AG04450 (cell line): Measurements from ENCODE around the gene ZNF273. TPM values are rescaled to one million over a fixed set of nuclear protein-coding genes. Genes with fewer than 3 reads are reported as not detected.

ENCODE experiments used
- CTCF ChIA-PET: fragments of 300-600, 350-600 bp; formaldehyde crosslinking; extraction: SDS; loops from one replicate; lab custom pipeline; 2022; ENCODE audit warnings: antibody characterized with exemption, inconsistent platforms; lab: Charles Lee
- POLR2A ChIA-PET: fragments of 350-600 bp; formaldehyde crosslinking; extraction: SDS; loops from one replicate; lab custom pipeline; 2021; ENCODE audit warnings: antibody characterized with exemption, inconsistent platforms; lab: Yijun Ruan, JAX
- DNase-seq: peaks from one replicate; pipeline ENCODE4 v3.0.0-alpha.2; 2011; ENCODE audit warnings: low read depth, low spot score
- H3K27ac ChIP-seq: one replicate; pipeline ENCODE4 v1.5.1; 2012; ENCODE audit warnings: low read depth, low read length, control low read depth
- H3K27me3 ChIP-seq: one replicate; pipeline ENCODE4 v1.6.0; 2012; ENCODE audit warnings: low read length; ENCODE audit not compliant: control insufficient read depth, insufficient read depth
- H3K4me3 ChIP-seq: 2 replicates; pipeline ENCODE4 v1.5.1; 2011; ENCODE audit warnings: mild to moderate bottlenecking, low read depth, low read length, control low read depth
- H3K9me3 ChIP-seq: 2 replicates; pipeline ENCODE4 v1.5.1; 2012; ENCODE audit warnings: low read length; ENCODE audit not compliant: control insufficient read depth, insufficient read depth
- polyA plus RNA-seq: library from polyadenylated mRNA; depleted of rRNA; stranded (reverse); fragments of >200 nt; gene quantifications from 2 replicates; pipeline ENCODE4 v1.2.3, GENCODE V29; 2011
- TF ChIP-seq, protein P1 (sequence below): IDR thresholded peaks from 2 replicates; pipeline ENCODE4 v1.5.1; 2011; ENCODE audit warnings: low read depth, low read length, control low read depth, inconsistent platforms

The ZNF273 gene
- polyA plus RNA-seq, 1 experiment = 2.9 TPM

DNA sequence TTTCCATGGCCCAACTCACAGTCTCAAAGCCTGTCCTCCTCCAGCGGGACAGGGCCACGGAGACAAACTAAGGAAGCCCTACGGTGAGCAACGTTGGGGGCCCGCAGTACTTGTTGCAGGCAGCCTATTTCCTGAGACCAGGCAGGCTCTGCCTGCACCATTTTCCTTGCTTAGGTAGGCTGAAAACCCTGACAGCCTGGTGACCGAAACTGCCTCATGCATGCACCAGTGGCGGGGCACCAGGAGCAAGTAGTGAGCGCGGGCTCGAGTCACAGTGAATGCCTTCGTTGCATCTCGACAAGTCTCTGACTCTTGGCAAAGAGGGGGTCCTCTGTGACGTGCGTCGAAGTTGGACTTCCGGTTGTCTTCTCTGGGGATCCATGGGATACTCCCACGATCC is 23.3 kb upstream of the ZNF273 start:
- no peak overlapping the region for H3K27ac ChIP-seq
- no peaks in the 10 kb centered on the region for H3K27me3 ChIP-seq
- CTCF ChIA-PET = no interaction called here
- H3K9me3 ChIP-seq = peaks cover 85% of the 10 kb centered on the region
- no peak overlapping the region for H3K4me3 ChIP-seq
- TF ChIP-seq, protein P1, sequence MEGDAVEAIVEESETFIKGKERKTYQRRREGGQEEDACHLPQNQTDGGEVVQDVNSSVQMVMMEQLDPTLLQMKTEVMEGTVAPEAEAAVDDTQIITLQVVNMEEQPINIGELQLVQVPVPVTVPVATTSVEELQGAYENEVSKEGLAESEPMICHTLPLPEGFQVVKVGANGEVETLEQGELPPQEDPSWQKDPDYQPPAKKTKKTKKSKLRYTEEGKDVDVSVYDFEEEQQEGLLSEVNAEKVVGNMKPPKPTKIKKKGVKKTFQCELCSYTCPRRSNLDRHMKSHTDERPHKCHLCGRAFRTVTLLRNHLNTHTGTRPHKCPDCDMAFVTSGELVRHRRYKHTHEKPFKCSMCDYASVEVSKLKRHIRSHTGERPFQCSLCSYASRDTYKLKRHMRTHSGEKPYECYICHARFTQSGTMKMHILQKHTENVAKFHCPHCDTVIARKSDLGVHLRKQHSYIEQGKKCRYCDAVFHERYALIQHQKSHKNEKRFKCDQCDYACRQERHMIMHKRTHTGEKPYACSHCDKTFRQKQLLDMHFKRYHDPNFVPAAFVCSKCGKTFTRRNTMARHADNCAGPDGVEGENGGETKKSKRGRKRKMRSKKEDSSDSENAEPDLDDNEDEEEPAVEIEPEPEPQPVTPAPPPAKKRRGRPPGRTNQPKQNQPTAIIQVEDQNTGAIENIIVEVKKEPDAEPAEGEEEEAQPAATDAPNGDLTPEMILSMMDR = no peak
- POLR2A ChIA-PET = no interaction called here
- no peak for DNase-seq

DNA sequence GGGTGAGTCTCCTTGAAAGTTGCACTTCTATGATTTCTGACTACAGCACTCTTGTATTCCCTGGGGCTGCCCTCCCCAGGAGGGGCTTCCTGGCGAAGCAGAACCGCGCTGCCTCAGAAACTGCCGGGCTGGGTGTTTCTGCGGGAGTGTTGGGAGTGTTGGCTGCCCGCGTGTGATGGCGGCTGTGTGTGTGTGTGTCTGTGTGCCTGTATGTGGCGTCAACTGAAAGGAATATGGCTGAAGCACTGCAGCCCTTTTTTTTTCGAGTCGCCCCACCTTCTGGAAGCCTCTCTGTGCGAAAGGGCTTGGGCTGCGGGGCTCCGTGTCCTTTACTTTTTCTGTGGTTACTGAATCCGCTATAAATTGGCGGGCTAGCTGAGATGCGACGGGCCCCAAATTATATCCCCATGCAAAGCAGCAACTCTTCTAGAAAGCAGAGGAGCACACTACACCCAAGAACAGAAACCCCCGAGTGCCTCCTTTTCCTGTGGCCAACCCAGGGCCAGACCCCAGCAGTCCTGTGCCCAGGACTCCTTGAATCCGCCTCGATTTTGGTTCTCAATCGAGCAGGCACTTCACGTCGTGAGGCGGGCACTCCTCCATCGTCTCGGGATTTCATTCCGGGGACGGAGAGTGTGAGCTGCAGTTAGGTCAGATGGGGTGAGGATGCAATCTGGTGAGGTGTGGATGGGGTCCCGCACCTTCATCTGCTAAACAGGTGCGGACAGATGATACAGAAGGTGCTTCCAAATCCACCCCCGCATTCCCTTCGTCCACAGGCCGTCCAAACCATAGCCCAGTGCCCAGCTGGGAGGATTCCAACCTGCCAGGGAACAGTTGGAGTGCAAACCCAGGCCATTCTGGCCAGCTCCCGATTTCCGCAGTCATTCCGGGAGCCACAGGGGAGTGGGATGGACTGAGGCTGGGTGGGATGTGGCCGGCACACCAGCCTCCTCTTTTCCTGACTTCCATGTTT is 22.5 kb upstream of the ZNF273 start:
- H3K27me3 ChIP-seq = no peaks in the 10 kb centered on the region
- no peak for DNase-seq
- no peak overlapping the region for H3K27ac ChIP-seq
- CTCF ChIA-PET = no interaction called here
- POLR2A ChIA-PET = interaction anchor here (0.6 kb wide), 1 partner anchor 1735 kb away, joined by 7 read pairs; no protein-coding TSS in a partner anchor
- peaks cover 81% of the 10 kb centered on the region for H3K9me3 ChIP-seq
- no peak overlapping the region for H3K4me3 ChIP-seq
- TF ChIP-seq, protein P1 = no peak

DNA sequence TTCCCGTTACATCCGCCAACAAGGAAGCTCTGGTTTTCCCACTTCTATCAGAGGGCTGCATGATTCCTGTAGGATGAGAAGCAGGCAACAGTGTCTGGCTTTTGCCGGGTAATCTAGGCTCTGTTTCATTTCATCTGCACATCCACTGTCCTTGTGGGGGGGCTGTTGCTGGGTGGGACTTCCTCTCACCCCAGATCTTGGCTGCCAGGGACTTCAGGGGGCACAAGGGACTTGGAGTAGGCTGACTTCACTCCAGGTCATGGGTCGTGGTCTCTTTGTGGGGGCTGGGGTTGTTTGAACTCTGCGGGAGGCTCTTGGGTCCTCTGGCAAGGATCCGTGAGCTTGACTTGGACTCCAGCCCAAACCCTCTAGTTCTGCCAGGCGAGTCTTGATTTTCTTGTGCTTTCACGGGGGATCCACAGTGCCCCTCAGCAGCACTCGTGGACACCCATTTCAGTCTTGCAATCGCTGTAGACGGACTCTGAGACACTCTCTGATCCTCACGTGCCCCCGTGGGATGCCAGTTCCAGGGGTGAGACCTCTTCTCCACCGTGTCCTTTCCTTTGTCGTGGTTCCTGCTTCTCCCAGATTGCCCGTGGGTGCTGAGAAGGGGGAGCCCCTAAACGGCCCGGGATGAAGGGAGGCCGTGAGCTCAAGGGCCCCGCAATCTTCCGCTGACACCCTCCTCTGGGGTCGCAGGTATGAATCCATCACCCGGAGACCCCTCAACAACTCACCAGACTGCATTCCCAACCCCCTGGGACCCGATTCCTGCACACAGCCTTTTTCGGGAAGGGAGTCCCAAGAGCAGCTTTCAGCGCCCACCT is 21.4 kb upstream of the ZNF273 start:
- ChIA-PET POLR2A (no interaction called here), CTCF (no interaction called here)
- TF ChIP-seq, protein P1 = no peak
- H3K27me3 ChIP-seq = peaks cover 3% of the 10 kb centered on the region
- no peak for DNase-seq
- no peak overlapping the region for H3K4me3 ChIP-seq
- H3K27ac ChIP-seq = no peak overlapping the region
- peaks cover 75% of the 10 kb centered on the region for H3K9me3 ChIP-seq

DNA sequence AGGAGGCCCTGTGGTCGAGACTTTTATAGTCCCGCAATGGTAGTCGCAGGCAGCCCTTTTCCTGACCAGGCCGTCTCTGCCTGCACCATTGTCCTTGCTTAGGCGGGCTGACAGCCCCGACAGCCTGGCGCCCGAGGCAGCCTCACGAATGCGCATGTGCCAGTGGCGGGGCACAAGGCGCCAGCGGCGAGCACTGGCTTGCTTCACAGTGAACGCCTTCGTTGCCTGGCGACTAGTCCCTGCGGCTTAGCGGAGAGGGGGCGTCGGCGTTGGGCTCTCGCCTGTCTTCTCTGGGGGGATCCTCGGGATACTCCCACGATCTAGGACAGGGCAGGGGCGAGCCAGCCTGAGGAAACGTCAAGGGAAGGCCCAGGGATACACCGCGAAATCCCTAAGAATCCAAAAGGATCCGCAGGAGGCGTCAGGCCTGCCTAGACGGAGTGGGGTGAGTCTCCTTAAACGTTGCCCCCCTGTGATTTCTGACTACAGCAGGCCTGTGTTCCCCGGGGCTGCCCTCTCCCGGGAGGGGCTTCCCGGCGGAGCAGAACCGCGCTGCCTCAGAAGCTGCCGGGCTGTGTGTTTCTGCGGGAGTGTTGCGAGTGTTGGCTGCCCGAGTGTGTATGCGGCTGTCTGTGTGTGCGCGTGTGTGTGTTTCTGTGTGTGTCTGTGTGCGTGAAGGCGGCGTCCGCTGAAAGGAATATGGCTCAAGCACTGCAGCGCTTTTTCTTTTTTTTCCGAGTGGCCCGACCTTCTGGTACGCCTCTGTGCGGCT is 20.5 kb upstream of the ZNF273 start:
- no peak overlapping the region for H3K27ac ChIP-seq
- H3K9me3 ChIP-seq = peaks cover 67% of the 10 kb centered on the region
- TF ChIP-seq, protein P1 = no peak
- H3K4me3 ChIP-seq = peak overlapping the region; percentile 25
- POLR2A ChIA-PET = no interaction called here
- DNase-seq = no peak
- CTCF ChIA-PET = no interaction called here
- H3K27me3 ChIP-seq = peaks cover 7% of the 10 kb centered on the region
